GM20000 (cell line): Measurements from ENCODE around the gene KCNC2.

Source experiments
- DNase-seq: peaks from one replicate; pipeline ENCODE4 v3.0.0; 2012; ENCODE audit warnings: low spot score
- TF ChIP-seq, protein P1 (sequence below): IDR thresholded peaks from 2 replicates; pipeline ENCODE4 v1.5.1; 2012; ENCODE audit warnings: mild to moderate bottlenecking, control low read depth; ENCODE audit errors: extremely low read depth, missing control alignments

Gene KCNC2

DNA sequence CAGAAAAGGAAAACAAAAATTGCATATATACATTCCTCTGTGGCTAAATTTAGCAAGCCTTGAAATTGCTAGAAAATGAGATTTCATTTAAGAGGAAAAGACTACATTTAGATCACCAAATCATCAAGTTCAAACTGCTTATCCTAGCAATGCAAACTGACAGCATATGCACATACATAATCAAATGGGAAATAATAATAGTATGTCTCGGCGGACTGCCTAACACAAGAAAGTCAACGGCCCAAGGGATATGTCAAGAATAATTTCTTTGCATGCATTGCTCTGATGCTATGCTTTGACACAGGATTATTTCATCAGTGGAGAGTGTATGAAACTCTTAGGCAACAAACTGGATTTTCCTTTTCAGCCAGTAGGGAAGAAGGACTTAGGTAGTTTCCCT is 107.9 kb downstream of the KCNC2 start:
- TF ChIP-seq, protein P1, sequence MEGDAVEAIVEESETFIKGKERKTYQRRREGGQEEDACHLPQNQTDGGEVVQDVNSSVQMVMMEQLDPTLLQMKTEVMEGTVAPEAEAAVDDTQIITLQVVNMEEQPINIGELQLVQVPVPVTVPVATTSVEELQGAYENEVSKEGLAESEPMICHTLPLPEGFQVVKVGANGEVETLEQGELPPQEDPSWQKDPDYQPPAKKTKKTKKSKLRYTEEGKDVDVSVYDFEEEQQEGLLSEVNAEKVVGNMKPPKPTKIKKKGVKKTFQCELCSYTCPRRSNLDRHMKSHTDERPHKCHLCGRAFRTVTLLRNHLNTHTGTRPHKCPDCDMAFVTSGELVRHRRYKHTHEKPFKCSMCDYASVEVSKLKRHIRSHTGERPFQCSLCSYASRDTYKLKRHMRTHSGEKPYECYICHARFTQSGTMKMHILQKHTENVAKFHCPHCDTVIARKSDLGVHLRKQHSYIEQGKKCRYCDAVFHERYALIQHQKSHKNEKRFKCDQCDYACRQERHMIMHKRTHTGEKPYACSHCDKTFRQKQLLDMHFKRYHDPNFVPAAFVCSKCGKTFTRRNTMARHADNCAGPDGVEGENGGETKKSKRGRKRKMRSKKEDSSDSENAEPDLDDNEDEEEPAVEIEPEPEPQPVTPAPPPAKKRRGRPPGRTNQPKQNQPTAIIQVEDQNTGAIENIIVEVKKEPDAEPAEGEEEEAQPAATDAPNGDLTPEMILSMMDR: no peak
- DNase-seq: no peak

DNA sequence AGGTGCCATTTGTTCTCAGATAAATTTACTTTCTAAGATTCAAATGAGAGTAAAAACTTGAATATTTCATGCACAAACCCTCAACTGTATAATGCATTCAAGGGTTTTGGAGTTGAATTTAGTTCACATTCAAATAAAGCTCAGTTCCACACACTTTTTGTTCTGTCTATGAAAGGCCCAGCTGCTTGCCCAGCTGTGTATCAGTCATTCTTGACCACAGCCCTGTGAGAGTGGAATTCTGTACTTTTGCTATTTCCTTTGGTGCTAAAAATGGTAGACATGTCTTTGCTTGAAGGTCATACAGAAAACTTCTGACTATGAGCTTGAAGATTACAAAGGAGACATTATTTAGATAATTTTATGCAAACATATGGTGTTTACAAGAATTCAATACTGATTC is 110.4 kb downstream of the KCNC2 start:
- no peak for DNase-seq
- TF ChIP-seq, protein P1: no peak

DNA sequence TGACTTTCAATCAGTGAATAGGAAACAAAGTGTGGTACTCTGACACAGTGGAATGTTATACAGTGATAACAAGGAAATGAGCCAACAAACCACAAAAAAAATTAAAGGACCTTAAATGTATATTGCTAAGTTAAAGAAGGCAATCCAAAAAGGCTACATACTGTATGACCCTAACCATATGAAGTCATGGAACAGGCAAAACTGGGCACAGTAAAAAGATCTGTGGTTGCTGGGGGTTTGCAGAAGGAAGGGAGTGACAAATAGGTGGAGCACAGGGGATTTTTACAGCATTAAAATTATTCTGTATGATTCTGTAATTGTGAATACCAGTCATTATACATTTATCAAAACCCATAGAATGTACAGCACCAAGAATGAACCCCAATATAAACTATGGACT is 112.6 kb downstream of the KCNC2 start:
- no peak for DNase-seq
- TF ChIP-seq, protein P1: no peak

DNA sequence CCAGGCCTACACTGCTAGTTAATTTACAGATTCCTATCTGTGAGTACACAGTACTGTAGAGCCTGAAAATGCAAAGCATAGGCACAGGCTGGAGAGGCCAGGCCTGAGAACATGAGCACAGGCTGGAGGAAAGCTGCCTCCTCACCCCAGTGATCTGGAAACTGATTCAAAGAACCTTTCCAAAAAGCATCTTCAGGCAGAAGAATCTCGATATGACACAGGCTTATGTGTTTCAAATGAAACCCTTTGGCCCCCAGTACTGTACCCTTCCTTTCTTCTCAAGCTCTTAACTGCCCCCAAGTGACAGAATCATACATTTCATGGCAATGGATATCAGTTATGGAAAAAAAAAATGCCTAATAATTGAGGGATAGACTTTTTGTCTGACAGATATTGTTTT is 122.0 kb downstream of the KCNC2 start:
- no peak for DNase-seq
- TF ChIP-seq, protein P1: no peak

DNA sequence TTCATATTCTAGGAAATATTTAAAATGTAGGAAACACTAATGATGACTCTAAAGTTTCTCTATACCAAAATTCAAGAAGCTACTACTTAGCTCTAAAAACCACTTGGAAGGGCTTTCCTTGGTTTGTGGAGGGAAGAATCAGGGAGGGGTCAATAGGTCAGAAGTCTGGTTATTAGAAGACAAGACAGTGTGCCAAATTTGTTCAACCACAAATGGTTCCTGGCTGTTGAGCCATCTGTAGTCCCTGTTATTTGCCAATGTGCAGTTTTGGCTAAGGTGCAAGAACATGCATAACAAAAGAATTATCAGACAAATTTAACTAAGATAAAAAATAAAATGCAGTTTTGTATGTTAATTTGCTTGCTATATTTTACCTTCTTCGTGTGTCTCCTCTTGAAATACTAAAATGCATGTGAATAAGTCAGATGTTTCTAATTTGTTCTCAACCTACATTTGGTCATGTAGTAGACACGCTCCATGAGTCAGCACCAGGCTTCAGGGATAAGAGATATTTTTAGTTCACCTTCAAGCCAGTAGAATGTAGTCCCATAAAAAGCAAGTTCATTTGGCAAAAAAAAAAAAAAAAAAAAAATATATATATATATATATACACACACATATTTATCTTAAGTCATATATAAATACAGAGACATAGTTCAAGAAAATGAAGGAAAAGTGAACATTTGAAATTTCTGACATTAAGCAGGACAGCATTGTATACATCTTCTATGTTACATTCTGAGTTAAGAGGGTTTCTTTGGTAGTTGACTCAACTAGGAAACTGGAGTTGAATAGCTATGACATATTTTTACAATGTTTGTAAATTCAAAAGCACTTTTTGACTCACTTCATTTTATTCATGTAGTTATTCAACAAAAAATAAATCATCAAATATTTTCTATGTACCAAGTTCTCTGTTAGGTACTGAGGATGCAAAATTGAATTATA is 123.3 kb downstream of the KCNC2 start:
- no peak for DNase-seq
- TF ChIP-seq, protein P1: no peak

DNA sequence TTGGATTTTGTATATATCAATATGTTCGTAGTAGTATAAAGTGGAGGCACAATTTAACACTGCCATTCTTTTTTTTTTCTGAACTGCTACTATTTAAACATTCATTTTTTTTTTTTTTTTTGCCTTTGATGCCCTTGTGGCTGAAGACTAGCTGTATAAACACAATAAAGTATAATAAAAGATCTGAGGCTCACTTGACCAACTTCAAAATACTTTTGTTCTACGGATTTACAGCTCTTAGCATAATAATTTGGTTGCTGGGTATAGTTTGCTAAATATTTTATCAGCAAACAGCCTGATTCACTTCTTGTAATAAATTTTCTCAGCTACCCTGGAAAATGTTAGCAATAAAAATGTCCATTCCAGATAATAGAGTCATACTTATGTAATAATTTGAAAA is 128.3 kb downstream of the KCNC2 start:
- TF ChIP-seq, protein P1: no peak
- no peak for DNase-seq

DNA sequence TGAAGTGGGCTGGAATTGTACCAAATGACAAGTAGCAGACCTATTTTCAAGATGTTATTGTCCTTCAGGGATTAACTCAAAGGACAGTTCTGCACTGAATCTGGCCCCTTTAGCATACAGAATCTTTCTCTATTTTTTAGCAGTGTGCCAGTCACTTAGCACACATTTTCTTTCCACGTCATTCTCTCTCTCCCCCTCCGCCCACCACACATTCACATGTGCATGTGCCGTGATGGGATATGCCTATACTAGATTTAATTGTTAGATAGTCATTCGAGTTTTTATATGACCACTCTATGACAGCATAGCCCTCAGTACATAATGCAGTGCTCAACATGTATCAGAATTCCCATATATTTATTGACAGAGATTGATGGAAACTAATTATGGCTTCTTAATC is 129.1 kb downstream of the KCNC2 start:
- no peak for DNase-seq
- TF ChIP-seq, protein P1: no peak
